Uterus (tissue), 4 donors: ENCODE results near the gene HOMER1. TPM values are rescaled to one million over a fixed set of nuclear protein-coding genes. Genes with fewer than 3 reads are reported as not detected.

Experiments used
- DNase-seq, 2 donors: peaks; one replicate each; pipeline ENCODE4 v3.0.0-alpha.2; 2019 to 2020
- H3K27ac ChIP-seq, 2 donors: fragments of 200-600 bp; sonication (generic); 1 replicate in 1 of 2; 2 replicates in 1 of 2; pipeline ENCODE4 v1.5.1; 2016 to 2018
- H3K27me3 ChIP-seq, 2 donors: fragments of 200-600 bp; sonication (generic); one replicate each; pipeline ENCODE4 v1.5.1; 2018 to 2019; ENCODE audit warnings: control low read depth in 1 of 2
- H3K36me3 ChIP-seq, 2 donors: fragments of 200-600 bp; sonication (generic); one replicate each; pipeline ENCODE4 v1.5.1; 2019; ENCODE audit warnings: control low read depth in 1 of 2
- H3K4me1 ChIP-seq, 2 donors: fragments of 200-600 bp; sonication (generic); one replicate each; pipeline ENCODE4 v1.5.1; 2018 to 2019; ENCODE audit warnings: control low read depth in 1 of 2
- H3K4me3 ChIP-seq, 2 donors: fragments of 200-600 bp; sonication (generic); 1 replicate in 1 of 2; 2 replicates in 1 of 2; pipeline ENCODE4 v1.5.1; 2018 to 2019; ENCODE audit warnings: mild to moderate bottlenecking in 1 of 2
- H3K9me3 ChIP-seq, 2 donors: fragments of 200-600 bp; sonication (generic); one replicate each; pipeline ENCODE4 v1.5.1; 2019; ENCODE audit warnings: control low read depth in 1 of 2
- POLR2A ChIP-seq, 2 donors: fragments of 450-650 bp; IDR thresholded peaks; one replicate each; pipeline ENCODE4 v1.6.1; 2016; ENCODE audit warnings: antibody characterized with exemption in 2 of 2, mild to moderate bottlenecking in 1 of 2, moderate library complexity in 1 of 2
- intact Hi-C: fragments of 100-400 bp; cut with DNase I; formaldehyde crosslinking; loops from one replicate; pipeline ENCODE4 v1.15.1; 2023; ENCODE audit warnings: low total_unique reads
- total RNA-seq, 4 donors: library from RNA; depleted of rRNA in 3 of 4; stranded (reverse); fragments of >200 nt in 3 of 4; gene quantifications; one replicate each; pipeline versions ENCODE4 v1.1.0 to v1.2.4, GENCODE V29; 2014 to 2023
- TF ChIP-seq, protein P1 (sequence below), 4 experiments: fragments of 200-600 bp in 2 of 4; fragments of 450-650 bp in 2 of 4; sonication (generic) in 2 of 4; IDR thresholded peaks; one replicate each; pipeline ENCODE4 v1.5.1; 2016 to 2019; ENCODE audit warnings: antibody characterized with exemption in 4 of 4, mild to moderate bottlenecking in 2 of 4, moderate library complexity in 1 of 4
- donor health status: DM: yes; HTN: yes; CAD: no.

Gene HOMER1
- total RNA-seq, 4 donors from 2014 or later = 2.8 to 34.1 (median 20.8) TPM

DNA sequence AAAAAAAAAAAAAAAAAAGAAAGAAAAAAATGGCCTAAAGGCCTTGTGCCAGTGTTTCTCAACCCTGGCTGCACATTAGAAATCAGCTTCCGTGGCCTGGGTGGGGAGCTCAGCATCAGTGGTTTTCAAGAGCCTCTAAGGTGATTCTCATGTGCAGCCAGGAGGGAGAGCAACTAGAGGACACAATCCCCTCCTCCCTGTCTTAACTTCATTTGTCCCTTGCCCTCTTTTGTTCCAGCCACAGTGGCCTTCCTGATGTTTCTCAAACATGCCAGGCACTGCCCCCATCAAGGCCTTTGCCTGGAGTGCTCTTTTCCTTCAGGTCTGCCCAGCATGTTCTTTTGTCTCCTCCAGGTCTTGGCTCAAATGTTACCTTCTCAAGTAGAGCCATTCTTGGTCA is 42.4 kb downstream of the HOMER1 start:
- DNase-seq = no peak
- no peaks in the 10 kb centered on the region for H3K36me3 ChIP-seq
- H3K27me3 ChIP-seq = no peaks in the 10 kb centered on the region
- no peaks in the 10 kb centered on the region for H3K4me1 ChIP-seq
- no peak overlapping the region for H3K4me3 ChIP-seq
- no peak for TF ChIP-seq POLR2A (IDR thresholded peaks at IDR 0.05)
- TF ChIP-seq, protein P1, sequence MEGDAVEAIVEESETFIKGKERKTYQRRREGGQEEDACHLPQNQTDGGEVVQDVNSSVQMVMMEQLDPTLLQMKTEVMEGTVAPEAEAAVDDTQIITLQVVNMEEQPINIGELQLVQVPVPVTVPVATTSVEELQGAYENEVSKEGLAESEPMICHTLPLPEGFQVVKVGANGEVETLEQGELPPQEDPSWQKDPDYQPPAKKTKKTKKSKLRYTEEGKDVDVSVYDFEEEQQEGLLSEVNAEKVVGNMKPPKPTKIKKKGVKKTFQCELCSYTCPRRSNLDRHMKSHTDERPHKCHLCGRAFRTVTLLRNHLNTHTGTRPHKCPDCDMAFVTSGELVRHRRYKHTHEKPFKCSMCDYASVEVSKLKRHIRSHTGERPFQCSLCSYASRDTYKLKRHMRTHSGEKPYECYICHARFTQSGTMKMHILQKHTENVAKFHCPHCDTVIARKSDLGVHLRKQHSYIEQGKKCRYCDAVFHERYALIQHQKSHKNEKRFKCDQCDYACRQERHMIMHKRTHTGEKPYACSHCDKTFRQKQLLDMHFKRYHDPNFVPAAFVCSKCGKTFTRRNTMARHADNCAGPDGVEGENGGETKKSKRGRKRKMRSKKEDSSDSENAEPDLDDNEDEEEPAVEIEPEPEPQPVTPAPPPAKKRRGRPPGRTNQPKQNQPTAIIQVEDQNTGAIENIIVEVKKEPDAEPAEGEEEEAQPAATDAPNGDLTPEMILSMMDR (IDR thresholded peaks at IDR 0.05) = no peak
- intact Hi-C loops = no loop called here
- H3K9me3 ChIP-seq = no peaks in the 10 kb centered on the region
- H3K27ac ChIP-seq = no peak overlapping the region

DNA sequence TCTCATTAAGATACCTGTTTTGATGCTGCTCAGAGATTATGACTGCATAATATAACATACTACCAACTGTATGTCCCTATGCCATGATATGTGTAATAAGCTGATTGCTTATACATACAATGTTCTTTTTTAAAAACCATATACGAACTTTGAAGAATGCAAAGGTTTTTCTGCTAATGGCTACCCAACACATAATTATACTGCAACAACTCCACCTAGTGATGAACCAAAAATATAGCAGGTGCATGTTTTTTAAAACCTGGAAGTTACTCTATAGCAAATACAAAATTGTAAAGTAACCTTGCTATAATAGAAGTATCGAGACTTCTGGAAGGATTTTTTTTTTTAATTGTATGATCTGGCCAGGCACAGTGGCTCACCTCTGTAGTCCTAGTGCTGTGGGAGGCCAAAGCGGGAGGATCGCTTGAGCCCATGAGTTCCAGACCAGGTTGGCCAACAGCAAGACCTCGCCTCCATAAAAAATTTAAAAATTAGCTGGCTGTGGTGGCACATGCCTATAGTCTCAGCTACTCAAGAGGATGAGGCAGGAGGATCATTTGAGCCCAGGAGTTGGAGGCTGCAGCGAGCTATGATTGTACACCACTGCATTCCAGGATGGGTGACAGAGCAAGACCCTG is 49.1 kb downstream of the HOMER1 start:
- no peak for DNase-seq
- TF ChIP-seq, protein P1 (IDR thresholded peaks at IDR 0.05) = peak; percentile 46 to 55 (median 52)
- TF ChIP-seq POLR2A (IDR thresholded peaks at IDR 0.05) = no peak
- no peak overlapping the region for H3K4me3 ChIP-seq
- no peaks in the 10 kb centered on the region for H3K36me3 ChIP-seq
- no peaks in the 10 kb centered on the region for H3K4me1 ChIP-seq
- no peak overlapping the region for H3K27ac ChIP-seq
- H3K9me3 ChIP-seq = no peaks in the 10 kb centered on the region
- intact Hi-C loops = no loop called here
- H3K27me3 ChIP-seq = no peaks in the 10 kb centered on the region

DNA sequence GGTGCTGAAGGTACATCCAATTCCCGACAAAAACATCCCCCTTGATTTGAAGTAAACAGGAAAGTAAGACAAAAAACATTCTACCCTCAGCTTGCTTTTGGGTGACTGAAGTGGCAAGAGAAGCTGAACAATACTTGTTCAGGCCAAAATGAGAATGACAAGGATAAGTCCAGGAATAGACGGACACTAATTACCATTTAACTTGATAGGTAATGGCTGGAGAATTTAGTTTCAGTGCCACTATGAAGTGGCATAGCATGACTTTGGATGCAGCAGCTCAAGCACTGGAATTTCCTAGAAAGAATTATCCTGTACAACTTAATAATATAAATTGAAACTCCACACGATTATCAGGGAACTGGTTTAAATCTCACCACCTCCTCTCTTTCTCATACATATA is 49.7 kb downstream of the HOMER1 start:
- Histone ChIP-seq H3K9me3 (no peaks in the 10 kb centered on the region), H3K36me3 (no peaks in the 10 kb centered on the region), H3K4me1 (no peaks in the 10 kb centered on the region), H3K27me3 (no peaks in the 10 kb centered on the region), H3K4me3 (no peak overlapping the region), H3K27ac (no peak overlapping the region)
- DNase-seq = no peak
- intact Hi-C loops = no loop called here
- TF ChIP-seq, protein P1 (IDR thresholded peaks at IDR 0.05) = no peak
- TF ChIP-seq POLR2A (IDR thresholded peaks at IDR 0.05) = no peak

DNA sequence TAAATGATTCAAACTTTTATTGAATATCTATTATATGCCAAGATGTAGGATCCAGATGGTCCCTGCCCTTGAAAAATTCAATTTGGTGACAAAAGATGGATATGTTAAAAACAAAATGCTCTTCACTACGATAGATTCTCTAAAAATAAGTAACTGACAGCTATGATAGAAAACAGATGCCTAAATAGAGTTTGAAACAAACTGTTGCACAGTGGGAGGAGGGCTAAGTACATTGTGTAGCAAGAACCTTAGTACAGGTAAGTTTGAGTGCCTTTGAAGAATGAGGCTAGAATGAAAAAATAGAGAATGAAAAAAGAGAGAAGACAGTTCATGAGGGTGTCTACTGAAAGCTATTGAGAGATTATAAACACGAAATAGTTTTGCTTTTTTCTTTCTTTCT is 54.3 kb downstream of the HOMER1 start:
- no peak overlapping the region for H3K4me3 ChIP-seq
- no peaks in the 10 kb centered on the region for H3K27me3 ChIP-seq
- H3K36me3 ChIP-seq = no peaks in the 10 kb centered on the region
- intact Hi-C loops = no loop called here
- TF ChIP-seq POLR2A (IDR thresholded peaks at IDR 0.05) = no peak
- no peaks in the 10 kb centered on the region for H3K4me1 ChIP-seq
- no peaks in the 10 kb centered on the region for H3K9me3 ChIP-seq
- H3K27ac ChIP-seq = no peak overlapping the region
- no peak for DNase-seq

DNA sequence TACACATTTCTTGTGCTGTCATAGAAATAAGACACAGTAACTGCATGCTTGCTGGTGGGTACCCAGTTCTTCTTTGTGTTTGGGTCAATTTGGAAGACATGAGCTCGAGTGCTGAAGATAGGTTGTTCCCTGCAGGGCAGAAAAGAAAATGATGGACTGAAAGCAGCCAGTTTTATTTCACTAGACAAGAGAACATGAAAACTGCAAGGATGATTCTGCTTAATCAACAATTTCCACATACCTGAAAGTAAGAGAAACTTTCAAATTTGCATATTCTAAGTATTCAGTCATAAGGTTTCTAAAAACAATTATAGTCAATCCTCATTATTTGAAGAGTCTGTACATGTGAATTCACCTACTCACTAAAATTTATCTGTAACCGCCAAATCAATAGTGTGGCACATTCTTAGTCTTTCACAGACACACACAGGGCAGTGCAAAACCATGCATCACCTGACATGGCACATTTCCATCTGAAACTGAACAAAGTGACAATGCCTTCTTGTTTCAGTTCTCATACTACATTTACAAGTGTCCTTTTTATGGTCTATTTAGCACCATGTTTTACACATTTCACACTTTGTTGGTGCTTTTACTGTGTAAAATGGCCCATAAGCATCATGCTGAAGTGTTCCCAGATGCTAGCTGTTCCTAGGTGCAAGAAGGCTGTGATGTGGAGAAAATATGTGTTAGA is 56.9 kb downstream of the HOMER1 start:
- intact Hi-C loops = no loop called here
- no peaks in the 10 kb centered on the region for H3K36me3 ChIP-seq
- TF ChIP-seq POLR2A (IDR thresholded peaks at IDR 0.05) = no peak
- TF ChIP-seq, protein P1 (IDR thresholded peaks at IDR 0.05) = no peak
- no peaks in the 10 kb centered on the region for H3K4me1 ChIP-seq
- H3K4me3 ChIP-seq = no peak overlapping the region
- no peaks in the 10 kb centered on the region for H3K9me3 ChIP-seq
- H3K27me3 ChIP-seq = no peaks in the 10 kb centered on the region
- H3K27ac ChIP-seq = no peak overlapping the region
- DNase-seq = no peak
